GM12874 (cell line): ENCODE measurements around the gene ITFG1.

Source experiments
- TF ChIP-seq, protein P1 (sequence below): IDR thresholded peaks from 2 replicates; pipeline ENCODE4 v1.5.1; 2011; ENCODE audit warnings: low read depth, mild to moderate bottlenecking, control low read depth, low read length, moderate library complexity; ENCODE audit not compliant: insufficient read depth

ITFG1 gene

GRCh38 chr16:47196457-47196856 is 264.4 kb downstream of the ITFG1 start:
- TF ChIP-seq, protein P1, sequence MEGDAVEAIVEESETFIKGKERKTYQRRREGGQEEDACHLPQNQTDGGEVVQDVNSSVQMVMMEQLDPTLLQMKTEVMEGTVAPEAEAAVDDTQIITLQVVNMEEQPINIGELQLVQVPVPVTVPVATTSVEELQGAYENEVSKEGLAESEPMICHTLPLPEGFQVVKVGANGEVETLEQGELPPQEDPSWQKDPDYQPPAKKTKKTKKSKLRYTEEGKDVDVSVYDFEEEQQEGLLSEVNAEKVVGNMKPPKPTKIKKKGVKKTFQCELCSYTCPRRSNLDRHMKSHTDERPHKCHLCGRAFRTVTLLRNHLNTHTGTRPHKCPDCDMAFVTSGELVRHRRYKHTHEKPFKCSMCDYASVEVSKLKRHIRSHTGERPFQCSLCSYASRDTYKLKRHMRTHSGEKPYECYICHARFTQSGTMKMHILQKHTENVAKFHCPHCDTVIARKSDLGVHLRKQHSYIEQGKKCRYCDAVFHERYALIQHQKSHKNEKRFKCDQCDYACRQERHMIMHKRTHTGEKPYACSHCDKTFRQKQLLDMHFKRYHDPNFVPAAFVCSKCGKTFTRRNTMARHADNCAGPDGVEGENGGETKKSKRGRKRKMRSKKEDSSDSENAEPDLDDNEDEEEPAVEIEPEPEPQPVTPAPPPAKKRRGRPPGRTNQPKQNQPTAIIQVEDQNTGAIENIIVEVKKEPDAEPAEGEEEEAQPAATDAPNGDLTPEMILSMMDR: no peak

DNA sequence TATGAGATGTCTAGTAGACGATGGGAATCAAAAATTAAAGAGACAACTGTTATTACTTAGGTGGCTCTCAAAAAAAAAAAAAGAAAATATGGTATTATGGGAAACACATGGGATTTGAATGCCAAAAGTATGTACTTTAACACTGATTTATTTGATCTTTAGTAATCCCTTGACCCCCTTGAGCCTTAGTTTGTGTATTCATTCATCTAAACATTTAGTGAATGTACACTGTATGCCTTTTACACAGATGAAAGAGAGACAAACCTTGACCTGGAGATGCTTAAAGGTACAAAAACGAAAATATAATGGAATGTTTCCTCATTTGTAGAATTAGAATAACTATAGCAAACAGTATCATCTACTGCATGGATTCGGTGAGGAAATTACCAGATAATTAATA is 278.5 kb downstream of the ITFG1 start:
- TF ChIP-seq, protein P1: no peak

GRCh38 chr16:47180073-47180472 is 280.8 kb downstream of the ITFG1 start:
- TF ChIP-seq, protein P1: no peak

GRCh38 chr16:47175152-47175551 is 285.7 kb downstream of the ITFG1 start:
- TF ChIP-seq, protein P1: no peak

- TF ChIP-seq, protein P1: no peak
Observed at GRCh38 chr16:47162670-47163420, 298.0 kb downstream of the ITFG1 start.

DNA sequence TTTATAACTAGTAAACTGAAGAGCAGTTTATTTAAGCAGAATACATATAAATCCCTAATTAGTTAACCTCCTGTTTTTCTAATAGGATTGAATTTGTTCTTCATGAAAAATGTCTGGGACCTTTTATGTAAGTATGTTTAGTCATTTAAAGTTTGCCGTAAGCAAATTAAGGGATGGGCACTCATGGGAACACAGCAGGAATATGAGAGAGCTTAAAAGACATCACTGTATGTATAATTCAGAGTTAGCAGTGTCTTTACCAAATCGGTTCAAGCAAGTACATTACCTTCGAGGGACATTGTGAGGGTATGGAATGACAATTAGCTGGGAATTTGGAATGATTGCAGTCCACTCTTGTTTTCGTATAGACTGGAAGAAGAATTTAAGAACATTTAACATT is 299.4 kb downstream of the ITFG1 start:
- TF ChIP-seq, protein P1: no peak

DNA sequence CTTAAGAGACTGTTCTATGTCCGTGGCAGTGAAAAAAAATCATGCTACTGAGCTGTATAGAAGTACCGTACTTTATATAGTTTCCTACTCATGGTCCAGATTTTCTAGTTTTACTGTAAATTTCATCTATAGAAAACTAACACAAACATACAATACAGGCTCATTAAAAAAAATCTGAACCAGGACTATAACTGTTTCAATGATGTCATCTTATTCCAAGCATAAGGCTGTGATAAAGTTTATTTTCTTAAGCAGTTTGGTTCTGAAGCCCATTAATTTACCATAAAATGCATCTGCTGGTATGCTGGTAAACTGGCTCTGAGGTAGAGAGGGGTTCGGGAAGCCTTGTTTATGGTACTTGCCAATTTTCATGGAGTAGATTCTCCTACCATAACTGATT is 300.4 kb downstream of the ITFG1 start:
- TF ChIP-seq, protein P1: no peak

- TF ChIP-seq, protein P1: no peak
Observed at GRCh38 chr16:47158992-47159391, 301.9 kb downstream of the ITFG1 start.
